ENCODE measurements around the gene PHF21B.

The PHF21B gene

GRCh38 chr22:44926124-44926475, 83.7 kb downstream of the PHF21B start:
- TF ChIP-seq TAF1 (IDR thresholded peaks at IDR 0.05; ENCODE audit: borderline replicate concordance, insufficient read depth, low read length) (no peak), SIN3A (IDR thresholded peaks at IDR 0.05; ENCODE audit: borderline replicate concordance, insufficient read depth, low read length) (no peak), FOXP2 (optimal IDR thresholded peaks at IDR 0.05; ENCODE audit: borderline replicate concordance, extremely low read depth, extremely low read length, insufficient read depth) (no peak), REST (IDR thresholded peaks at IDR 0.05; ENCODE audit: insufficient read depth in 1 of 2, low read depth in 2 of 2, low read length in 2 of 2) (no peak), POLR2AphosphoS5 (IDR thresholded peaks at IDR 0.05; ENCODE audit: low read depth, low read length) (no peak)

- TF ChIP-seq SIN3A (IDR thresholded peaks at IDR 0.05; ENCODE audit: borderline replicate concordance, insufficient read depth, low read length) (no peak), TAF1 (IDR thresholded peaks at IDR 0.05; ENCODE audit: borderline replicate concordance, insufficient read depth, low read length) (no peak)
These were observed 84.2 kb downstream of the PHF21B start for GRCh38 chr22:44925465-44926123.

GRCh38 chr22:44924710-44925109, 85.1 kb downstream of the PHF21B start:
- TF ChIP-seq REST (IDR thresholded peaks at IDR 0.05; ENCODE audit: insufficient read depth in 1 of 2, low read depth in 2 of 2, low read length in 2 of 2) (no peak), POLR2AphosphoS5 (IDR thresholded peaks at IDR 0.05; ENCODE audit: low read depth, low read length) (no peak), SIN3A (IDR thresholded peaks at IDR 0.05; ENCODE audit: borderline replicate concordance, insufficient read depth, low read length) (no peak), TAF1 (IDR thresholded peaks at IDR 0.05; ENCODE audit: borderline replicate concordance, insufficient read depth, low read length) (no peak), FOXP2 (optimal IDR thresholded peaks at IDR 0.05; ENCODE audit: borderline replicate concordance, extremely low read depth, extremely low read length, insufficient read depth) (no peak)

- TF ChIP-seq SIN3A (IDR thresholded peaks at IDR 0.05; ENCODE audit: borderline replicate concordance, insufficient read depth, low read length) (no peak), REST (IDR thresholded peaks at IDR 0.05; ENCODE audit: insufficient read depth in 1 of 2, low read depth in 2 of 2, low read length in 2 of 2) (no peak), FOXP2 (optimal IDR thresholded peaks at IDR 0.05; ENCODE audit: borderline replicate concordance, extremely low read depth, extremely low read length, insufficient read depth) (no peak), POLR2AphosphoS5 (IDR thresholded peaks at IDR 0.05; ENCODE audit: low read depth, low read length) (no peak), TAF1 (IDR thresholded peaks at IDR 0.05; ENCODE audit: borderline replicate concordance, insufficient read depth, low read length) (no peak)
These were observed 85.7 kb downstream of the PHF21B start for GRCh38 chr22:44924098-44924497.

- no peak for TF ChIP-seq POLR2AphosphoS5 (IDR thresholded peaks at IDR 0.05; ENCODE audit: low read depth, low read length)
- no peak for TF ChIP-seq TAF1 (IDR thresholded peaks at IDR 0.05; ENCODE audit: borderline replicate concordance, insufficient read depth, low read length)
- no peak for TF ChIP-seq FOXP2 (optimal IDR thresholded peaks at IDR 0.05; ENCODE audit: borderline replicate concordance, extremely low read depth, extremely low read length, insufficient read depth)
- no peak for TF ChIP-seq SIN3A (IDR thresholded peaks at IDR 0.05; ENCODE audit: borderline replicate concordance, insufficient read depth, low read length)
- no peak for TF ChIP-seq REST (IDR thresholded peaks at IDR 0.05; ENCODE audit: insufficient read depth in 1 of 2, low read depth in 2 of 2, low read length in 2 of 2)
These were observed 89.6 kb downstream of the PHF21B start for GRCh38 chr22:44920183-44920582.

Data from PFSK-1 (cell line).